SKM-1 treated with dmso at 0.1 percent for 144 hours (cell line): ENCODE data around the gene FNDC10.
"Not testable (repeated sequence)": the region's sequence is repeated elsewhere in the genome, so short reads cannot be mapped to it uniquely, and the experiment has no call there.

Experiments
- DNase-seq: peaks from one replicate; lab custom pipeline; 2025; ENCODE audit not compliant: unreplicated experiment; lab: John Stamatoyannopoulos, UW

The FNDC10 gene

DNA sequence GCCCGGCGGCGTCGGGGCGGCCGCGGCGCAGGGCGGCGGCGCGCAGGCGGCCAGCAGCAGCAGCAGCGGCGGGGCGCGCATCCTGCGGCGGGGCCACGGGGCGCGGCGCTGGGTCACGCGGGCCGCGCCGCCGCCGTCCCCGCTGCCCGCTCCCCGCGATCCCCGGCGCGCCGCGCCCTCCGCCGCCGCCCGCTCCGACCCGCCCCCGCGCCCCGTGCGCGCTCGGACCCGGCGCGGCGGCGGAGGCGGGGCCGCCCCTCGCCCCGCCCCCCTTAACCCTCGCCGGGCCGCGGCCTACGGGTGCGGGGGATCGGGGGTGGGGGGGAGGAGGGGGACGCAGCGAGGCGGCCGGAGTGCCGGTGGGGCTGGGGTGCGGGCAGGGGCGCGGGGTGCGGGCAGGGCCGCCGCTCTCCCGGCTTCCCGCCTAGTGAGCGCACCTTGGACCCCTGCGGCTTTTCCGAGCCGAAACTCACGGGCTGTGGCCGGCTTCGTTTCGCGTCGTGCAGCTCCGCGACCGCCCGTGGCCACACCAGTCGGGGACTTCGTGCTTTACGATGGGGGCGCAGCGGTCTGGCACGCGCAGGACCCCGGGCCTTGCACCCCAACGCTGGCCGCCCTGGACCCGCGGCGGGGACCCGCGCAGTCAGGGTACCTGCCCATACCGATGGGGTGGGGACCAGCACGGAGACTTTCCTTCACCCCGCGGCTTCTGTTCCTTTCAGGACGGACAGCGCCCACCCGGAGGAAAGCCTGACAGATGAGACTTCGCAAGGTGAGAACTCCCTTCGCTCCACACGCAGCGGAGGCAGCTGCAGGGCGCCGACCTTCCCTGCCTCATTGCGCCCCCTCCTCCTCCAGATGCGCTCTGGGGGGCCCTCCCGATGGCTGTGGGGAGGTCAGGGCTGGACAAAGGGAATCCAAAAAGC is at the start of gene FNDC10:
Gene FNDC10, minus strand, starts transcription at position 201 of the 926 bp plus-strand sequence. Its CDS starts 120 bp downstream, at position 81.
- no peak for DNase-seq

- DNase-seq: not testable (repeated sequence)
These were observed 48.3 kb upstream of the FNDC10 start for GRCh38 chr1:1648265-1648664.

DNA sequence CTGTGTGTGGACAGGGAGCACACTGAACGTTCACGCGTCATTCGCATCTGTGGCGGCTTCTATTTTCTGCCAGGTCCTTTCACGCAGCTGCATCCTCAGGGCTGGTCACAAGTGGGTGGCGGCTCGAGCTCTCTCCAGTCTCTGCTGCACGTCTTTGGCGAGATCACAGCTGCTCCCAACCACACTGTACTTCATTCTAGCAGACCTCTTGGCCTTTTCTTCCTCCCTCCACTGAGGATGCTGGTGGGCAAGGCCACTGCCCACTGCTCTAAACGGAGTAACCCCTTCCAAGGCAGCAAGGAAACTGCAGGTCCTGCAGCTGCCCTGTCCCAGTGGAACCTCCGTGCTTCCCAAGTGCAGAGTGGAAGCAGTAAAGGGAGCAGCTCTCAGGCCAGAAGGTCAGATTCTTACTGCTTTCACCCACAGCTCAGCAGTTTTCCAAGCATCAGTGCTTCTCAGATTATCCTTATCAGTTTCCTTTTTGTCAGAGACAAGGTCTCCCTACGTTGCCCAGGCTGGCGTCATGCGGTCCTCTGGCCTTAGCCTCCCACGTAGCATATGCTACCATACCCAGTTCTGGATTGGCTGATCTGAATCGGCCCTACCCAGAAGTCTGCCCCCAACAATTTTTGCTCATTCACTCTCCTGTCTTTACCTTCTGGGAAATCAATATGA is 47.8 kb upstream of the FNDC10 start:
- not testable (repeated sequence) for DNase-seq

DNA sequence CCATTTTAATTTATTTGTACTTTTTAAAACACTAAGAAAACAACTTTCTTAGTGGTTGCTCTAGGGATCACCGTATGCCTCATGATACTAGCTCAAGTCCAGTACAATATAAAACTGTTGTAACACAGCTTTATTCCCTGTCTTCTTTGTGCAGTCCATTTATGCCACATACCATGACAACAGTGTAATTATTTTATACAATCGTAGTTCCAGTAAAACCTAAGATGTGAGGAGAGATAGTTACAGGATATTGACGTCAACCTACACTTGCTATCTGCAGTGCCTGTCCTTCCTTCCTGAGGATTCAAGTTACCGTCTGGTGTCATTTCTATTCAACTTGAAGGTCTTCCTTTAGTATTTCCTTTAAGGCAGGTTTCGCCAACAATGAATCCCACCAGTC is 46.4 kb upstream of the FNDC10 start:
- not testable (repeated sequence) for DNase-seq

- not testable (repeated sequence) for DNase-seq
These were observed 41.0 kb upstream of the FNDC10 start for GRCh38 chr1:1640711-1641461.

- DNase-seq: not testable (repeated sequence)
These were observed 40.1 kb upstream of the FNDC10 start for GRCh38 chr1:1640081-1640480.

DNA sequence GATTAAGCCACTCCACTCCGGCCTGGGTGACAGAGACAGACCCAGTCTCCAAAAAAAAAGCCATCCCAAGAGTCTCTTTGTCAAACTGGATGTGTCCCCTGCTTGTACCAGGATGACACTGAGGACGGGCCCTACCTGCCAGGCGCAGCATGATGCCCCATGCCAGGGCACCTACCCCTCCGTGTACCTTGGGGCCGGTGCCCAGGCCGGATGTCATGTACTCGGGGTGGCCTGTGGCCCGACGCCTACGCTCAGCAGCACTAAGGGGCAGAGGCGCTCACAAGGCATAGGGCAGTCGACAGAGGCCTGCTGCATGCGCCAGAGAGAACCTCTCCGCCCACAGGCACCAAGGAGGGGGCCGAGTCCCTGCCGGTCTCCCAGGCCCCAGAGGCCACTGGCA is 39.4 kb upstream of the FNDC10 start:
- DNase-seq: not testable (repeated sequence)

GRCh38 chr1:1638528-1638927 is 38.6 kb upstream of the FNDC10 start:
- not testable (repeated sequence) for DNase-seq

GRCh38 chr1:1637479-1637875 is 37.5 kb upstream of the FNDC10 start:
- not testable (repeated sequence) for DNase-seq

DNA sequence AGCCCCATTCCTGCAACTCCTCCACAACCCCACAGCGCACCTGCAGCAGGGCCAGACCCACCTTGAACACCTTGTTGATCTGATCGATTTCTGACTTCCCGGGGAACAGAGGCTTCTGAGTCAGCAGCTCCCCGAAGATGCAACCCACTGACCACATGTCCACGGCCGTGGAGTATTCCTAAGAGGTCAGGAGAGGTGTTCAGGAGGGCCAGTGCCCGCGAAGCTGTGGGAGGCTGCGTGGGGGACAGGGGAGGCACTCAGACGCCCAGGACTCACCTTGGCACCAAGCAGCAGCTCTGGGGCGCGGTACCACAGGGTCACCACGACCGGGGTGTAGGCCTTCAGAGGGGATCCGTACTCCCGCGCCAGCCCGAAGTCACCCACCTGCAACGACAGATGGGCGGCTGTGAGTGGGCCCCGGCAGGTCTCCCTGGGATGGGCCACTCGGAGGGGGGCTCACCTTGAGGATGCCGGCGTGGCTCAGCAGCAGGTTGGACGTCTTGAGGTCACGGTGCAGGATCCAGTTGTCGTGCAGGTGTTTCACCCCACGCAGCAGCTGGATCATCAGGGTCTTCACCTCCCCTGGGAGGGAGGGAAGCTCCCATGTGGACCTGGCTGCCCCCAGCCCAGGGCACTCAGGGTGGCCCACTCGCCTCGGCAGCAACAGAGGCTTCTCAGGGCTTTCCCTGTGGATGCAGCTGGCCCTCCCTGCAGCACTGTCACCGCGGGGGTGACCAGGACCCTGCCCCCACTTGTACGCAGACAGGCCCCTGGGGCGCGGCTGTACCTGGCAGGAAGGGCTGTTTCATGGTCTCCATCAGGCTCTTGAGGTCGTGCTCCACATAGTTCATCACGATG is 36.9 kb upstream of the FNDC10 start:
- DNase-seq: not testable (repeated sequence)

GRCh38 chr1:1634613-1635012 is 34.7 kb upstream of the FNDC10 start:
- DNase-seq: not testable (repeated sequence)

GRCh38 chr1:1633409-1633808 is 33.5 kb upstream of the FNDC10 start:
- not testable (repeated sequence) for DNase-seq

- no peak for DNase-seq
These were observed 32.0 kb upstream of the FNDC10 start, which contains the start of gene MMP23B for GRCh38 chr1:1631782-1632420. MMP23B (plus strand) TSS chr1:1632173; CDS start chr1:1632219, 46 bp downstream.

- DNase-seq: no peak
These were observed 31.2 kb upstream of the FNDC10 start for GRCh38 chr1:1630965-1631781.

- DNase-seq: no peak
These were observed 30.4 kb upstream of the FNDC10 start for GRCh38 chr1:1630191-1630964.

DNA sequence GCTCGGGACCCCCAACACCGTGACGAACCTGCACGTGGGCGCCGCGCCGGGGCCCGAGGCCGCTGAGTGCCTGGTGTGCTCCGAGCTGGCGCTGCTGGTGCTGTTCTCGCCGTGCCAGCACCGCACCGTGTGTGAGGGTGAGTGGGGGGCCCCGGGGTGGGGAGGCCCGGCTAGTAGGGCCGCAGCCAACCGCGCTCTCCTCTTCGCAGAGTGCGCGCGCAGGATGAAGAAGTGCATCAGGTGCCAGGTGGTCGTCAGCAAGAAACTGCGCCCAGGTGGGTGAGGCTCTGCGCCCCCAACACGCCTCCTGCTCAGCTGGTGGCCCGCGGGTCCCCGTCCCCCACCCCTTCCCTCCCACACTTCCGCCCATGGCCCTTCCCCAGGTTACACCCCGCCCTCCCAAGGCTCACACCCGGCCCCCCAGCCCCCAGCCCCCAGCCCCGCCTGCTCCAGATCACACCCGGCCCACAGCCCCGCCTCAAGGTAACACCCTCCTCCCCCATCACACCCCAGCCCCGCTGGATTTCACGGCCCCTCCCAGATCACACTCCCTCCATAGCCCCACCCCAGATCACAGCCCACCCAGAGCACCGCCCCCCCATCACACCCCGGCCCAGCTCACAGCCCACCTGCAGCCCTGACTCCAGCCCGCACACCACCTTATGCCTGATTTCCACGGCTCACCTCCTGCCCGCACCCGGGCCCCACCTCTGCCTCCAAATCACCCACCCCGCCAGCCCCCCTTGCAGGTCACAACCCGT is 29.7 kb upstream of the FNDC10 start:
- DNase-seq: no peak

DNA sequence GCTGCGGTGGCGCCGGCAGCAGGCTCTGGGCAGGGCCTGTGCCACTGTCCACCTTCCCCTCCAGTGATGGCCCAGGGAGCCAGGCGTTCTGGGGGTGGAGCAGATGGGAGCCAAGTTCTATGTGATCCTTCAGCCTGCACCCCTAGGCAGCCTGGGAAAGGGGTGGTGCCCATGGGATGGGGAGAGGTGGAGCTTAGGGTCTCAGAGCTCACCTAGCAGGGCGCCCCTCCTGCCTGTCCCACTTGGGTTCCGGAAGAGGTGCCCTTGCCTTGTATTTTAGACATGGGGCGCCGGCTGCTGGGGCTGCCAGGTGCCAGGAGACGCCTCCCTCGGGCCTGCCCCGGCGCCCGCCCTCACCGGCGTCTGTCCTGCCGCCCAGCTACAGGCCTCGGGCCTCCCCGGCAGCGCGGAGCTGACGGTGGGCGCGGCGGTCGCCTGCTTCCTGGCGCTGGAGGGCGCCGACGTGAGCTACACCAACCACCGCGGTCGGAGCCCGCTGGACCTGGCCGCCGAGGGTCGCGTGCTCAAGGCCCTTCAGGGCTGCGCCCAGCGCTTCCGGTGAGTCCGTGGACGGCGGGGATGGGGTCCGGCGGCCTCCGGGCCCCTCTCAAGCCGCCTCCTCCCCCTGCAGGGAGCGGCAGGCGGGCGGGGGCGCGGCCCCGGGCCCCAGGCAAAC is 29.0 kb upstream of the FNDC10 start:
- no peak for DNase-seq
